ENCODE data around the gene CYB5D1. TPM values are rescaled to one million over a fixed set of nuclear protein-coding genes. Genes with fewer than 3 reads are reported as not detected.
A peak's percentile ranks its signal among the peaks of the same experiment; 100 is the strongest.

The CYB5D1 gene
- total and polyA plus RNA-seq, 8 donors = 4.9 to 10.5 (median 8.3) TPM

GRCh38 chr17:7822126-7822525 lies 35.7 kb upstream of the CYB5D1 start:
- no peak for DNase-seq
- Histone ChIP-seq H3K27me3 (no peaks in the 10 kb centered on the region), H3K27ac (no peak overlapping the region), H3K9me3 (no peaks in the 10 kb centered on the region), H3K4me1 (peaks cover 0 to 8% (median 3%) of the 10 kb centered on the region in 3 donors), H3K4me3 (no peak overlapping the region), H3K36me3 (no peaks in the 10 kb centered on the region)
- intact Hi-C loops (cut with DNase I) = no loop called here
- WGBS, 2 donors = 51 to 60% methylated on average over 14 of the region's 14 CpGs
- no peak for TF ChIP-seq CTCF (IDR thresholded peaks at IDR 0.05)
- no peak for ATAC-seq
- FAIRE-seq = no peak

DNA sequence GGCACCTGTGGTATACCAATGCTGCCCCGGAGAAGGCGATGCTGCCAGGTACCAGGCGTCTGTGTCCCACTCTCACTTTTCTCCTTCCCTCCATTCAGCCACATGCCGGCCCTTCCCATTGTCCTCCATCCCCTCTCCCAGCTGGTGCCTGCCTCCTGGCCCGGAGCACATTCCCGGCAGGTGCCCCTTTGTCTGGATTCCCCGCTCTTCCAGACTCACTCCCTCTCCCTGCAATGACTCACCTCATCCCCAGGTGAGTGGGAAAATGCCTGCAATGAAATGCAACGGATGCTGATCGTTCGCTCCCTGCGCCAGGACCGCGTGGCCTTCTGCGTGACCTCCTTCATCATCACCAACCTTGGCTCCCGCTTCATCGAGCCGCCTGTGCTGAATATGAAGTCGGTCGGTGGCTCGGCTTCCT lies 34.2 kb upstream of the CYB5D1 start:
- H3K27ac ChIP-seq = no peak overlapping the region
- peaks cover 0 to 8% (median 3%) of the 10 kb centered on the region in 3 donors for H3K4me1 ChIP-seq
- H3K27me3 ChIP-seq = no peaks in the 10 kb centered on the region
- no peak for TF ChIP-seq CTCF (IDR thresholded peaks at IDR 0.05)
- no peak for FAIRE-seq
- no peak overlapping the region for H3K4me3 ChIP-seq
- no peak for ATAC-seq
- H3K36me3 ChIP-seq = no peaks in the 10 kb centered on the region
- DNase-seq = no peak
- 79 to 85% methylated on average over 20 of the region's 20 CpGs for WGBS, 2 donors
- no peaks in the 10 kb centered on the region for H3K9me3 ChIP-seq
- intact Hi-C loops (cut with DNase I) = no loop called here

DNA sequence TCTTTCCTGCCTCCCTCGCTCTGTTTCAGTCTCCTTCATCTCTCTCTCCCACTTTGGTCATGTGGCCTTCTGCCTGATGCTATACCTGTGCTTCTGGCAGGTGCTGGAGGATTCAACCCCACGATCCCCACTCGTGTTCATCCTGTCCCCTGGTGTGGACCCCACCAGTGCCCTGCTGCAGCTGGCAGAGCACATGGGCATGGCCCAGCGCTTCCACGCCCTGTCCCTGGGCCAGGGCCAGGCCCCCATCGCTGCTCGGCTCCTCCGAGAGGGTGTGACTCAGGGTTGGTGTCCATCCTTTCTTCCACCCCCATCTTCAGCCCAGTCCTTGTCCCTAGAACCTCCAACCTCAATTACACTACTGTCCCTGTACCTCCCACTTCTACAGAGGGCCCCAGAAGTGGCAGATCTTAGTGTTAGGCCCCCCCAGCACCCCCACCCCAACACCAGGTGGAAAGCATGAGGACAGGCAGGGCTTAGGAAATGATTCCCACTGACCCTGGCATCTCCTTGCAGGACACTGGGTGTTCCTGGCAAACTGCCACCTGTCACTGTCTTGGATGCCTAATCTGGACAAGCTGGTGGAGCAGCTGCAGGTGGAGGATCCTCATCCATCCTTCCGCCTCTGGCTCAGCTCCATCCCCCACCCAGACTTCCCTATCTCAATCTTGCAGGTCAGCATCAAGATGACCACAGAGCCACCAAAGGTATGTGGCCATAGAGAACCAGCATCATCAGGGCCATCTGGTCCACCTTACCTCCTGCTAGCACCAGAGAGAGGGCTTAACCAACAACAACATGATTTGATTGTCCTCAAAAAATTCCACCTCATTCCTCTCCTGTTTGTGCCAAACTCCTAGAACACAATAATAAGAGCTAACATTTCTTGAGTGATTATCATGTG lies 33.5 kb upstream of the CYB5D1 start:
- Histone ChIP-seq H3K4me3 (no peak overlapping the region), H3K9me3 (no peaks in the 10 kb centered on the region), H3K4me1 (peaks cover 0 to 8% (median 3%) of the 10 kb centered on the region in 3 donors), H3K36me3 (no peaks in the 10 kb centered on the region), H3K27ac (no peak overlapping the region), H3K27me3 (no peaks in the 10 kb centered on the region)
- DNase-seq (no peak), FAIRE-seq (no peak), ATAC-seq (no peak)
- WGBS, 2 donors = 77 to 82% methylated on average over 9 of the region's 9 CpGs
- no peak for TF ChIP-seq CTCF (IDR thresholded peaks at IDR 0.05)
- intact Hi-C loops (cut with DNase I) = no loop called here

- DNase-seq = no peak
- ATAC-seq = peak in 3 of 4 donors; percentile 24 to 48 (median 33)
- no peak for FAIRE-seq
- H3K4me1 ChIP-seq = peaks cover 0 to 8% (median 3%) of the 10 kb centered on the region in 3 donors
- no peaks in the 10 kb centered on the region for H3K36me3 ChIP-seq
- no peaks in the 10 kb centered on the region for H3K27me3 ChIP-seq
- no peak for TF ChIP-seq CTCF (IDR thresholded peaks at IDR 0.05)
- H3K9me3 ChIP-seq = no peaks in the 10 kb centered on the region
- no peak overlapping the region for H3K27ac ChIP-seq
- WGBS, 2 donors = 26% methylated on average over 12 of the region's 12 CpGs
- intact Hi-C loops (cut with DNase I) = no loop called here
- H3K4me3 ChIP-seq = no peak overlapping the region
Measured at GRCh38 chr17:7825206-7825990, 32.4 kb upstream of the CYB5D1 start.

All from pancreas (tissue), 10 donors.